Measurements from ENCODE around the gene DPP7. TPM values are rescaled to one million over a fixed set of nuclear protein-coding genes. Genes with fewer than 3 reads are reported as not detected.
"Not testable (repeated sequence)": the region's sequence is repeated elsewhere in the genome, so short reads cannot be mapped to it uniquely, and the experiment has no call there.

The DPP7 gene
- total RNA-seq, 2 experiments from 2014 or later = 222 to 227 TPM

DNA sequence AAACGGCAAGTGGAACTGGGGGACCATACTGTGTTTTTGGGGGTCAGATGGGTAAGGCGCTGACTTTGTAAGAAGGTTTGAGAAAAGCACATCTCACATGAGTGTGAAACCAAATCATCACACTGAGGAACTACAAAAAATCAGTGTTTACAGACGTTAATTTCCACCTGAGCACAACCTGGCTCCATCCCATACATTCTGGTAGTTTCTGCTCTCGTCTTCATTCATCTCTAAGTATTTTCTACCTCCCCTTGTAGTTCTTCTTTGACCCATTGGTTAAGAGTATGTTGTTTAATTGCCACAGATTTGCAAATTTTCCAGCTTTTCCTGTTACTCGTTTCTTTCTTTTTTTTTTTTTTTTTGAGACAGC is 8.9 kb upstream of the DPP7 start:
- no peak for TF ChIP-seq CTCF (IDR thresholded peaks at IDR 0.05)
- DNase-seq (no peak), ATAC-seq (no peak)
- no peaks in the 10 kb centered on the region for H3K9me3 Mint-ChIP-seq
- peaks cover 26% of the 10 kb centered on the region for H3K4me1 Mint-ChIP-seq (ENCODE audit: low read depth)
- ChIA-PET CTCF (interaction anchor here (0.6 to 2.0 kb wide), 5 partner anchors 65 to 138 kb away, joined by 3 to 9 read pairs (median 5); partner anchors contain the start of genes CYSRT1, SSNA1 and TPRN), POLR2A (no interaction called here)
- H3K27ac Mint-ChIP-seq = no peak overlapping the region
- no peak overlapping the region for H3K4me3 Mint-ChIP-seq
- no peaks in the 10 kb centered on the region for H3K27me3 Mint-ChIP-seq
- peaks cover 2% of the 10 kb centered on the region for H3K36me3 Mint-ChIP-seq (ENCODE audit: low read depth)
- intact Hi-C loops (cut with micrococcal nuclease) = loop anchor here (5.0 to 10.0 kb wide), 2 partner anchors 51 to 104 kb away; partner anchors contain the start of genes CYSRT1, LRRC26, RNF224 and TMEM210

DNA sequence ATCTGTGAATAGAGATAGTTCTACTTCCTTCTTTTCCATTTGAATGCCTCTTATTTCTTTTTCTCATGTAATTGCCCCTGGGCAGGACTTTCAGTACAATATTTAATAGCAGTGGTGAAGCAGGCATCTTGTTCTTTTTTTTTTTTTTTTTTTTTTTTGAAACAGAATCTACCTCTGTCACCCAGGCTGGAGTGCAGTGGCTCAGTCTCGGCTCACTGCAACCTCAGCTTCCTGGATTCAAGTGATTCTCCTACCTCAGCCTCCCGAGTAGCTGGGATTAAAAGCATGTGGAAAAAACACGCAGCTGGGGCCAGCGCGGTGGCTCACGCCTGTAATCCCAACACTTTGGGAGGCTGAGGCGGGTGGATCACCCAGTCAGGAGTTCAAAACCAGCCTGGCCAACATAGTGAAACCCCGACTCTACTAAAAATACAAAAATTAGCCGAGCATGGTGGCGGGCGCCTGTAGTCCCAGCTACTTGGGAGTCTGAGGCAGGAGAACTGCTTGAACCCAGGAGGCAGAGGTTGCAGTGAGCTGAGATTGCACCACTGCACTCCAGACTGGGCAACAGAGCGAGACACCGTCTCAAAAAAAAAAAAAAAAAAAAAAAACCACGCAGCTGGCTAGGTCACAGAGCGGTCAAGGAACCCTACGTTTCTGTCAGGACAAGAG is 8.4 kb upstream of the DPP7 start:
- H3K4me3 Mint-ChIP-seq; ATAC-seq; H3K9me3 Mint-ChIP-seq; H3K36me3 Mint-ChIP-seq (ENCODE audit: low read depth); POLR2A ChIA-PET; H3K27ac Mint-ChIP-seq; DNase-seq; H3K27me3 Mint-ChIP-seq: not testable (repeated sequence)
- CTCF ChIA-PET = interaction anchor here (0.6 to 2.0 kb wide), 6 partner anchors 52 to 138 kb away, joined by 3 to 9 read pairs (median 4); partner anchors contain the start of genes CYSRT1, RNF224 and TPRN
- intact Hi-C loops (cut with micrococcal nuclease) = loop anchor here (5.0 to 10.0 kb wide), 2 partner anchors 52 to 104 kb away; partner anchors contain the start of genes CYSRT1, LRRC26, RNF224 and TMEM210
- H3K4me1 Mint-ChIP-seq (ENCODE audit: low read depth) = peaks cover 21% of the 10 kb centered on the region

- H3K27ac Mint-ChIP-seq; H3K36me3 Mint-ChIP-seq (ENCODE audit: low read depth); H3K9me3 Mint-ChIP-seq; H3K27me3 Mint-ChIP-seq; POLR2A ChIA-PET; H3K4me3 Mint-ChIP-seq; DNase-seq: not testable (repeated sequence)
- ATAC-seq = peak; percentile 23
- H3K4me1 Mint-ChIP-seq (ENCODE audit: low read depth) = peaks cover 17% of the 10 kb centered on the region
- CTCF ChIA-PET = interaction anchor here (1.0 to 1.8 kb wide), 5 partner anchors 53 to 105 kb away, joined by 3 to 9 read pairs (median 4); partner anchors contain the start of genes CYSRT1, RNF224 and TPRN
- intact Hi-C loops (cut with micrococcal nuclease) = loop anchor here (5.0 to 10.0 kb wide), 2 partner anchors 53 to 105 kb away; partner anchors contain the start of genes CYSRT1, LRRC26, RNF224 and TMEM210
Measured at GRCh38 chr9:137121927-137122795, 7.6 kb upstream of the DPP7 start.

DNA sequence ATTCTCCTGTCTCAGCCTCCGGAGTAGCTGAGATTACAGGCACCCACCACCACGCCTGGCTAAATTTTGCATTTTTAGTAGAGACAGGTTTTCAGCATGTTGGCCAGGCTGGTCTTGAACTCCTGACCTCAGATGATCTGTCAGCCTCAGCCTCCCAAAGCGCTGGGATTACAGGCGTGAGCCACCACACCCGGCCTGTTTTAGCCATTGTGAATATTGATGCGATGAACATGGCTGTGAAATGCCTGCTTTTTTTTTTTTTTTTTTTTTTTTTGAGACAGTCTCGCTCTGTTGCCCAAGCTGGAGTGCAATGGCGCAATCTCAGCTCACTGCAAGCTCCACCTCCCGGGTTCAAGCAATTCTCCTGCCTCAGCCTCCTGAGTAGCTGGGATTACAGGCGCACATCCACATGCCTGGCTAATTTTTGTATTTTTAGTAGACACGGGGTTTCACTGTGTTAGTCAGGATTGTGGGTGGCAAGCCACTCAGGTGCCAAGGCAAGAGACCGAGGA is 3.6 kb upstream of the DPP7 start:
- H3K9me3 Mint-ChIP-seq; H3K4me1 Mint-ChIP-seq (ENCODE audit: low read depth); ATAC-seq; H3K27me3 Mint-ChIP-seq; intact Hi-C loops (cut with micrococcal nuclease); H3K36me3 Mint-ChIP-seq (ENCODE audit: low read depth); DNase-seq; H3K27ac Mint-ChIP-seq; H3K4me3 Mint-ChIP-seq: not testable (repeated sequence)
- POLR2A ChIA-PET = interaction anchor here (0.8 kb wide), 1 partner anchor 12 kb away, joined by 3 read pairs; no protein-coding TSS in a partner anchor
- CTCF ChIA-PET = interaction anchor here (0.7 to 2.2 kb wide), 9 partner anchors 9 to 120 kb away, joined by 3 to 16 read pairs (median 3); partner anchors contain the start of genes CYSRT1, GRIN1 and RNF224

GRCh38 chr9:137117269-137117731 is 2.8 kb upstream of the DPP7 start:
- ChIA-PET CTCF (interaction anchor here (1.6 to 2.2 kb wide), 3 partner anchors 21 to 110 kb away, joined by 3 to 16 read pairs (median 6); partner anchors contain the start of genes GRIN1 and RNF224), POLR2A (interaction anchor here (1.6 kb wide), 1 partner anchor 91 kb away, joined by 3 read pairs; no protein-coding TSS in a partner anchor)
- Mint-ChIP-seq H3K4me1 (ENCODE audit: low read depth) (peaks cover 10% of the 10 kb centered on the region), H3K4me3 (no peak overlapping the region), H3K36me3 (ENCODE audit: low read depth) (peaks cover 8% of the 10 kb centered on the region), H3K27ac (no peak overlapping the region), H3K9me3 (no peaks in the 10 kb centered on the region), H3K27me3 (no peaks in the 10 kb centered on the region)
- TF ChIP-seq CTCF (IDR thresholded peaks at IDR 0.05) = no peak
- intact Hi-C loops (cut with micrococcal nuclease) = no loop called here
- ATAC-seq = no peak
- DNase-seq = no peak

- Mint-ChIP-seq H3K9me3 (no peaks in the 10 kb centered on the region), H3K4me1 (ENCODE audit: low read depth) (peaks cover 10% of the 10 kb centered on the region), H3K27ac (no peak overlapping the region), H3K27me3 (no peaks in the 10 kb centered on the region), H3K36me3 (ENCODE audit: low read depth) (peaks cover 8% of the 10 kb centered on the region), H3K4me3 (no peak overlapping the region)
- CTCF ChIA-PET = interaction anchor here (1.6 kb wide), 1 partner anchor 22 kb away, joined by 3 read pairs; the partner anchor contains the start of gene GRIN1
- intact Hi-C loops (cut with micrococcal nuclease) = no loop called here
- no peak for DNase-seq
- POLR2A ChIA-PET = interaction anchor here (1.6 kb wide), 1 partner anchor 92 kb away, joined by 3 read pairs; no protein-coding TSS in a partner anchor
- ATAC-seq = no peak
- no peak for TF ChIP-seq CTCF (IDR thresholded peaks at IDR 0.05)
Measured at GRCh38 chr9:137116728-137117127, 2.2 kb upstream of the DPP7 start.

Measured in activated CD8-positive, alpha-beta T cell treated with anti-CD3 and anti-CD28 coated beads for 36 hours (primary cell).